ENCODE results near the gene KSR1.

KSR1 gene

GRCh38 chr17:27519550-27519949 is 63.3 kb downstream of the KSR1 start:
- no peaks in the 10 kb centered on the region for H3K36me3 ChIP-seq (ENCODE audit: control insufficient read depth, insufficient read depth, low read length)
- H3K4me1 ChIP-seq (ENCODE audit: control insufficient read depth, insufficient read depth, low read length, poor library complexity, severe bottlenecking): peaks cover 19% of the 10 kb centered on the region
- no peak overlapping the region for H3K4me3 ChIP-seq (ENCODE audit: extremely low read depth, insufficient read depth, low read length, poor library complexity, severe bottlenecking)
- H3K9me3 ChIP-seq (ENCODE audit: control insufficient read depth, low read length): no peaks in the 10 kb centered on the region
- no peak overlapping the region for H3K27ac ChIP-seq (ENCODE audit: low read depth, low read length, severe bottlenecking)
- WGBS, 2 experiments (ENCODE audit: insufficient coverage in 2 of 2): 68 to 73% methylated on average over 3 to 4 of the region's 4 CpGs

DNA sequence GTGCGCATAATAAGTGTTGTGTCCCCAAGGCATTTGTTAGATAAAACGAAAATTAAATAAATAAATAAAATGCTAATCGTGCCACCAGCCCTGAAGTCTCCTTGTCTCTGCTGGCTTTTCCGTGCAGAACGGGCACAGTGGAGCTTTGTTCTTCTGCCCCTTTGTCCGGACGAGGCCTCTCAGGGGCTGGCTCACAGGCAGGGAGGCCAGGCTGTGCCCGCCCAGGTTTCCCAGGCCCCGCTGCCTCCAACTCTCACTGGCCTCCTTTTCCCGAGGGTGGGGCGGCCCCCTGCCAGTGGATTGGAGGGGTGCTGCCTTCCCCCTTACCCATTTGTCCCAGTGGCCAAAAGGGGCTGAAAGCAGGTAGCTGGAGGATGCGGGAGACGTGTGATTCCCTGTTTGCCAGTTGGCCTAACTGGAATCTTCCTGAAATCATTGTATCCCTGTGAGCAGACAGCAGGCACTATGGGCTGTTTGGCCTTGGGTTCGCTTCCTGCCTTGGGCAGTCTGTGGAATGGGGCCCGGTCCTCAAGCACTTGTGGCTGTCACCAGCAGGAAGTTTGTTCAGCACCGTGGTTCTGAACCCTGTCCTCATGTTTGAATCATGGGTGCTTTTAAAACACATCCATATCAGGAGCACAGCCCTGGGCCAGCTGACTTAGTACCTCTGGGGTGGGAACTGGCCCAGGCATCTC is 64.4 kb downstream of the KSR1 start:
- H3K36me3 ChIP-seq (ENCODE audit: control insufficient read depth, insufficient read depth, low read length): no peaks in the 10 kb centered on the region
- H3K4me3 ChIP-seq (ENCODE audit: extremely low read depth, insufficient read depth, low read length, poor library complexity, severe bottlenecking): no peak overlapping the region
- peaks cover 21% of the 10 kb centered on the region for H3K4me1 ChIP-seq (ENCODE audit: control insufficient read depth, insufficient read depth, low read length, poor library complexity, severe bottlenecking)
- no peaks in the 10 kb centered on the region for H3K9me3 ChIP-seq (ENCODE audit: control insufficient read depth, low read length)
- peak overlapping the region; percentile 6 for H3K27ac ChIP-seq (ENCODE audit: low read depth, low read length, severe bottlenecking)
- 72% methylated on average over 9 to 10 of the region's 16 CpGs for WGBS, 2 experiments (ENCODE audit: insufficient coverage in 2 of 2)

DNA sequence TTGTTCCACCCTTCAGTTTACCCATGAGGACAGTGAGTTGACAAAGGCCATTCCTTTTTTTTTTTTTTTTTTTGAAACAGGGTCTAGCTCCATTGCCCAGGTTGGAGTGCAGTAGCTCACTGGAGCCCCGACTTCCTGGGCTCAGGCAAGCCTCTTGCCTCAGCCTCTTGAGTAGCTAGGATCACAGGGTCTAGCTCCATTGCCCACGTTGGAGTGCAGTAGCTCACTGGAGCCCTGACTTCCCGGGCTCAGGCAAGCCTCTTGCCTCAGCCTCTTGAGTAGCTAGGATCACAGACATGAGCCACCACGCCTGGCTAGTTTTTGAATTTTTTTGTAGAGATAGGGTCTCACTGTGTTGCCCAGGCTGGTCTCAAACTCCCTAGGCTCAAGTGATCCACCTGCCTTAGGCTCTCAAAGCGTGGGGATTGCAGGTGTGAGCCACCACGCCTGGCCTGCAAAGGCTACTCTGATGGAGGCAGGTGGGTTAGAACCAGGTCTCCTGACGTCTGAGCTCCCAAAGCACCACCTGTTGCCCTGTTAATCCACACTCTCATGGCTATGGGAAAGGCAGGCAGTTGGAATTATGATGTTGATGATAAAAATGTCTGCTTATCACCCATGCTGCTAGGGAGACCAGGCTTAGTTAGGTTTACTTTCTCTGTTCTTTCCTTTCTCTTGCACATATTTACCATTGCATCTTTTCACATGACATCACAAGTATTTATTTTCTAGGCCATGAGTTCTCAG is 65.2 kb downstream of the KSR1 start:
- 88 to 94% methylated on average over 6 of the region's 7 CpGs for WGBS, 2 experiments (ENCODE audit: insufficient coverage in 2 of 2)
- Histone ChIP-seq H3K4me3 (ENCODE audit: extremely low read depth, insufficient read depth, low read length, poor library complexity, severe bottlenecking) (no peak overlapping the region), H3K4me1 (ENCODE audit: control insufficient read depth, insufficient read depth, low read length, poor library complexity, severe bottlenecking) (peaks cover 29% of the 10 kb centered on the region), H3K27ac (ENCODE audit: low read depth, low read length, severe bottlenecking) (no peak overlapping the region), H3K9me3 (ENCODE audit: control insufficient read depth, low read length) (no peaks in the 10 kb centered on the region), H3K36me3 (ENCODE audit: control insufficient read depth, insufficient read depth, low read length) (no peaks in the 10 kb centered on the region)

GRCh38 chr17:27522028-27522635 is 65.9 kb downstream of the KSR1 start:
- WGBS, 2 experiments (ENCODE audit: insufficient coverage in 2 of 2): 91 to 100% methylated on average over 4 to 5 of the region's 6 CpGs
- no peak overlapping the region for H3K4me3 ChIP-seq (ENCODE audit: extremely low read depth, insufficient read depth, low read length, poor library complexity, severe bottlenecking)
- H3K27ac ChIP-seq (ENCODE audit: low read depth, low read length, severe bottlenecking): no peak overlapping the region
- no peaks in the 10 kb centered on the region for H3K9me3 ChIP-seq (ENCODE audit: control insufficient read depth, low read length)
- no peaks in the 10 kb centered on the region for H3K36me3 ChIP-seq (ENCODE audit: control insufficient read depth, insufficient read depth, low read length)
- peaks cover 34% of the 10 kb centered on the region for H3K4me1 ChIP-seq (ENCODE audit: control insufficient read depth, insufficient read depth, low read length, poor library complexity, severe bottlenecking)

- Histone ChIP-seq H3K9me3 (ENCODE audit: control insufficient read depth, low read length) (no peaks in the 10 kb centered on the region), H3K4me1 (ENCODE audit: control insufficient read depth, insufficient read depth, low read length, poor library complexity, severe bottlenecking) (peaks cover 34% of the 10 kb centered on the region), H3K27ac (ENCODE audit: low read depth, low read length, severe bottlenecking) (no peak overlapping the region), H3K4me3 (ENCODE audit: extremely low read depth, insufficient read depth, low read length, poor library complexity, severe bottlenecking) (no peak overlapping the region), H3K36me3 (ENCODE audit: control insufficient read depth, insufficient read depth, low read length) (no peaks in the 10 kb centered on the region)
- 100% methylated on average over 1 of the region's 1 CpG for WGBS, 2 experiments (ENCODE audit: insufficient coverage in 2 of 2)
Measured at GRCh38 chr17:27523712-27524111, 67.5 kb downstream of the KSR1 start.

- H3K9me3 ChIP-seq (ENCODE audit: control insufficient read depth, low read length): no peaks in the 10 kb centered on the region
- H3K4me1 ChIP-seq (ENCODE audit: control insufficient read depth, insufficient read depth, low read length, poor library complexity, severe bottlenecking): peaks cover 32% of the 10 kb centered on the region
- H3K27ac ChIP-seq (ENCODE audit: low read depth, low read length, severe bottlenecking): no peak overlapping the region
- no peak overlapping the region for H3K4me3 ChIP-seq (ENCODE audit: extremely low read depth, insufficient read depth, low read length, poor library complexity, severe bottlenecking)
- WGBS, 2 experiments (ENCODE audit: insufficient coverage in 2 of 2): 88 to 100% methylated on average over 1 of the region's 2 CpGs
- no peaks in the 10 kb centered on the region for H3K36me3 ChIP-seq (ENCODE audit: control insufficient read depth, insufficient read depth, low read length)
Measured at GRCh38 chr17:27524594-27524993, 68.3 kb downstream of the KSR1 start.

DNA sequence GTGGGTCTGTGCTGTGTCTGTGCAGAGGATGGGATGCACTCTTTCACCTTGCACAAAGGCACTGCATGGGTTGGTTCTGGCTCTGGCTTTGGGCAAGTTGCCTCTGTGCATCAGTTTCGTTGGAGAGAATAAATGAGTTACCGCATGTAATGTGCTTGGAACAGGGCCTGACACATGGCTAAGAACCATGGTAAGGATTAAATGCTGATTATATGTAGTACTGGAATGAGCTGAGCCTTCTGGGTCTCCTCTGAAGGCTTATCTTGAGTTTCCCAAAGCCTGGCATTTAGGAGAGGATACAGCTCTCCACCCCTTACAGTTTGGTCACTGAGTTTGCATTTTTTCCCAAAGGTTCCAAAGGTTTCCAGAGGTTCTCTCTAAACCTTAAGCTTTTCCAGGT is 69.1 kb downstream of the KSR1 start:
- 93 to 95% methylated on average over 2 of the region's 2 CpGs for WGBS, 2 experiments (ENCODE audit: insufficient coverage in 2 of 2)
- no peaks in the 10 kb centered on the region for H3K9me3 ChIP-seq (ENCODE audit: control insufficient read depth, low read length)
- peaks cover 25% of the 10 kb centered on the region for H3K4me1 ChIP-seq (ENCODE audit: control insufficient read depth, insufficient read depth, low read length, poor library complexity, severe bottlenecking)
- H3K27ac ChIP-seq (ENCODE audit: low read depth, low read length, severe bottlenecking): no peak overlapping the region
- H3K36me3 ChIP-seq (ENCODE audit: control insufficient read depth, insufficient read depth, low read length): no peaks in the 10 kb centered on the region
- no peak overlapping the region for H3K4me3 ChIP-seq (ENCODE audit: extremely low read depth, insufficient read depth, low read length, poor library complexity, severe bottlenecking)

DNA sequence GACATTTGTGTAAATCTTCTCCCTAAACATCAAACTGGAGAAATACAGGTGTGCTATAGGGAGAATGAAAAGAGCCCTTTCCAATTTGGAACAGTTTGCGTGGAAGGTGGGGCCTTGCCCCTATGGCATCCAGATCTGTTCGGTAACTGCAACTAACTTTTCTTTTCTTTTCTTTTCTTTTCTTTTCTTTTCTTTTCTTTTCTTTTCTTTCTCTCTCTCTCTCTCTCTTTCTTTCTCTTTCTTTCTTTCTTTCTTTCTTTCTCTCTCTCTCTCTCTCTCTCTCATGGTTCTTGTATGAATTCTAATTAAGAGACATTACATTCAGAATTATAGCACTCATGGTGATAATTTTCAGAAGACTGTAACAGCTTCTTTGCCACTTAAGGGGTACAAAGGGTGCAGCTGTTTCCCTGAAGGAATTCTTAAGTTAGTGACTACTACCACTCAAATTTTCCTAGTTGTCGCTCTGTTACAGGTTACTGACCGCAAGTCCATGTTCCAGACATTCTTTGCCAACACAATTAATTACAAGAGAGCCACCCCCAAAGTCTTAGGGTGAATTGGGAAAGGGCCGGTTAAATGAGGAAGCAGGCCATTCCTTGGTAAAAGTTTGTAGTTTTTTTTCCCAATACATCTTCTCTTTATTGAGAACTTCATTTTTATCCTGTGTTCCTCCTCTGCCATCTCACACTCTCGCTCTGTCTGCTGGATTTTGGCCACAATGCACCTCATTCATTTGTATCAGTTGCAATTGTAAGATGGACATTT is 69.8 kb downstream of the KSR1 start:
- Histone ChIP-seq H3K27ac (ENCODE audit: low read depth, low read length, severe bottlenecking) (no peak overlapping the region), H3K4me1 (ENCODE audit: control insufficient read depth, insufficient read depth, low read length, poor library complexity, severe bottlenecking) (peaks cover 24% of the 10 kb centered on the region), H3K4me3 (ENCODE audit: extremely low read depth, insufficient read depth, low read length, poor library complexity, severe bottlenecking) (no peak overlapping the region)

GRCh38 chr17:27526604-27527002 is 70.4 kb downstream of the KSR1 start:
- H3K4me1 ChIP-seq (ENCODE audit: control insufficient read depth, insufficient read depth, low read length, poor library complexity, severe bottlenecking): peaks cover 29% of the 10 kb centered on the region
- H3K9me3 ChIP-seq (ENCODE audit: control insufficient read depth, low read length): no peaks in the 10 kb centered on the region
- H3K36me3 ChIP-seq (ENCODE audit: control insufficient read depth, insufficient read depth, low read length): no peaks in the 10 kb centered on the region
- WGBS, 2 experiments (ENCODE audit: insufficient coverage in 2 of 2): 22 to 36% methylated on average over 2 to 8 of the region's 9 CpGs
- H3K4me3 ChIP-seq (ENCODE audit: extremely low read depth, insufficient read depth, low read length, poor library complexity, severe bottlenecking): no peak overlapping the region
- H3K27ac ChIP-seq (ENCODE audit: low read depth, low read length, severe bottlenecking): no peak overlapping the region

More for the DNA sequence above, 69.8 kb downstream of the KSR1 start:
- 80 to 88% methylated on average over 1 to 4 of the region's 6 CpGs for WGBS, 2 experiments (ENCODE audit: insufficient coverage in 2 of 2)
- Histone ChIP-seq H3K9me3 (ENCODE audit: control insufficient read depth, low read length) (no peaks in the 10 kb centered on the region), H3K36me3 (ENCODE audit: control insufficient read depth, insufficient read depth, low read length) (no peaks in the 10 kb centered on the region)

GRCh38 chr17:27529230-27529796 is 73.1 kb downstream of the KSR1 start:
- 88 to 90% methylated on average over 4 to 5 of the region's 7 CpGs for WGBS, 2 experiments (ENCODE audit: insufficient coverage in 2 of 2)
- Histone ChIP-seq H3K27ac (ENCODE audit: low read depth, low read length, severe bottlenecking) (no peak overlapping the region), H3K4me3 (ENCODE audit: extremely low read depth, insufficient read depth, low read length, poor library complexity, severe bottlenecking) (no peak overlapping the region), H3K4me1 (ENCODE audit: control insufficient read depth, insufficient read depth, low read length, poor library complexity, severe bottlenecking) (peaks cover 45% of the 10 kb centered on the region), H3K36me3 (ENCODE audit: control insufficient read depth, insufficient read depth, low read length) (no peaks in the 10 kb centered on the region), H3K9me3 (ENCODE audit: control insufficient read depth, low read length) (no peaks in the 10 kb centered on the region)
